ENCODE measurements around the gene CRABP1.

Gene CRABP1

DNA sequence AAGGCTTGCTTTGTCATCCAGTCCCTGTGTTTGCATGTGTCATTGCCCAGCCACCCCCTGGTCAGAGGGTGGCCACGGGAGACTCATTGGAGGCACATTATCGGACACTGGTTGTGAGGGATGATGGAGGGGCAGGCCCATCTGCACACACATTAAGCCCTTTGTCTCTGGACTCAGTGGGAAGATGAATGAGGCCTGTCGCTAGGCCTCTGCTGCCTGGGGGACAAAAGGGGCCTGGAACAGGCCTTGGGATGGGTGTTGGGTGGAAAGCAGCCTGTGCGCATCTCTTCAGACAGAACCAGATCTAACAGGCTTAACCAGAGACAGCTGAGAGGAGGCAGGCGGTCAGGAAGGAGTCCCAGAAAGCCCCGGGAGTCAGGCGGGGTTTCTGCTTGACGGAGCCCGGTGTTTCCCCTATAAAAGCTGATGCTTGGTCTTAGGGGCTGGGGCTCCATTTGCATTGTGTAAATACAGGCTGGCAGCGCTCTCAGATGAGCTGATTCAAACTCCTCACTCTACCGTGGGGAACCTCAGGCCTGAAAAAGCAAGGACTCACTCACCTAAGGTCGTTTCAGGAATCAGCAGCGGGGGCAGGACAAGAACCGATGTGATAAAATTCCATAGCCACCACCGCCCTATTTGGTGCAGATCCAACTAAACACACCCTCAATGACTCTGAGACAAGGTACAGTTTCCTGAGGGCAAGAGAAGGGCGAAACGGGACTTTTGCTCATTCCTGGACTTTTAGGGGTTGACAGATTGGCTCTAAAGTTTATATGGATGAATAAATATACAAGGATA is 23.7 kb upstream of the CRABP1 start:
- in situ Hi-C loops (cut with MboI; ENCODE audit: low sequenced_read_pairs), result no loop called here

DNA sequence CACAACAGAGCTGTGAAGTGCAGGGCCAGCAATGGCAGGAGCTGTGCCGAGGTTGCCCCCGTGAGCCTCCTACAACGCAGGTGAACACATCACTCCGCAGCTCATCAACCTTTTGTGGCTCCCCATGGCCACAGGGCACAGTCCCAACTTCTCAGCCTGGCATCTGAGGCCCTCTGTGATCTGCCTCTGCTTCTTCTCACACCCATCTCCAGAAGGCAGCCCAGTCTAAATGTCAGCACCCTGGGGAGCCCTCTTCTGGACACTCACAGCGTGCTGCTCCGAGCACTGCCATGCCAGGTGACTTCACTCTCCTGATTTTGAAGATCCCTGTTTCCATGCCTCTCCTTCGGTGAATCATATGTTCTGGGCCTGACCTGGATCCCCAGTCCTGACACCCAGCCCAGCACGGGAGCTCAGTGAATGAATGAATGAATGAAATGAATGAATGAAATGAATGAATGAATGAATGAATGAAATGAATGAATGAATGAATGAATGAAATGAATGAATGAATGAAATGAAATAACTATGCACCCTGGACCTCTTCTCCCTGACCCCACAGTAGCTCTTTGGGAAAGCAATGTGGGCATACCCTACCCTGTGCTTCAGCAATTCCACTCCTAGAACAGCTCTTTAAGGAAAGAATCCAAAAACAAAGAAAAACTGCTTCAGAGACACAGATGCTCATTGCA is 22.9 kb upstream of the CRABP1 start:
- in situ Hi-C loops (cut with MboI; ENCODE audit: low sequenced_read_pairs), result no loop called here

DNA sequence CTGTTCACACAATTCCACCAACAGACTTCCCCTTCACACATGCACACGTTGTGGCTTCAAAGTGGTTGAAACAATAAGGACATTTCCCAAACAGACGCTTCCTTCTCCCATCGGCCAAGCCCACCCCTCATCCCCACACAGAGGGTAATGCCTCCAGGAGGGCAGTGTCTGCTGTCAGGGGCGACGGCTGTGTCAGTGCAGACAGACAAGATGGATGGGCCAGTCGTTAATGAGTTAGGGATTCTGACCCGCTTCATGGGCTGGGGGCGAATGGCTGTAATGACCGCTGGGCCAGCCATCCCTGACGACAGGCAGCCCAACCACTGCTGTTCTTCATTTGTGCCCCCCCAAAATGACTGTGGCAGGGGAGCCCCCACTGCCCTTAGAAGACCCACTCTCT is 20.6 kb upstream of the CRABP1 start:
- in situ Hi-C loops (cut with MboI; ENCODE audit: low sequenced_read_pairs), result no loop called here

DNA sequence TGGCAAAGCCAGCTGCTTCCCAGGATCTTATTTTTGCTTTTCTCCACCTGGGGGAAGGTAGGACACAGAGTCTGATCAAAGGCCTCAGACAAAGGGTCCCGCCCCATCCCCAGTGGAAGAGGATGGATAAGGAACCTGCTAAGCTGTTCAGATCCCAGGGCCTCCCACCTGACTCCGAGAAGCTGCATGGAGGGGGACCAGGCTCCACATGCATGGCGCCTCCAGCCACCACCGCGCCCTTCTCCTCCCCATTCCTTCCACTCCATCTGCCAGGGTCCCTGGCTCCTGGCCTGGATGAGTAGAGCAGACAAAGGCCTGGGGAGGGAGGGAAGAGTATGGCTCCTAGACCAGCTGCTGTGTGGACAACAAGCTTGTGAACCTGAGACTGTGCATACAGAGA is 20.0 kb upstream of the CRABP1 start:
- in situ Hi-C loops (cut with MboI; ENCODE audit: low sequenced_read_pairs), result no loop called here

DNA sequence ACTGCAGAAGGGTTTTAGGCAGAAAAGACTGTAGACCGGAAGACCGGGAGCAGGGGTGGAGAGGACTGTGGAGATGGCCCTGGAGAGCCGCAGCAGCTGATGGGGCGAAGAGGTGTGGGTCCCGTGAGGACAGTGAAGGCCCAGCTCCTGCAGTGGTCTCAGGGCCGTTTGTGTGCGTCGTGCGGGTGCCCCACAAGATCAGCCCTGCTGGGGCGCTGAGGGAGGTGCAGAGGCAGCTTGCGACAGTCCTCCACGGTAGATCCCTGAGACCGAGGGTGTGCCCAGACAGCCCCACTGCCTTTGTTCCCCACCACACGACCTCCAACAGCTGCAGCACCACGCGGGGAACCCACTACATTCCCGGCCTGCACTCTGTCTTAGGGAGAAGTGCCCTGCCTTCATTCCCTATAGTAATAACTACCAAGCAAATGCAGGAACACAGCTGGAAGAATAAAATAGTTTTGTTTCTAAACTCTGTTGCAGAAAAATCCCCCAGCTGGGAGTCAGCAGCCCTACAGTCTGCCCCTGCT is 19.0 kb upstream of the CRABP1 start:
- in situ Hi-C loops (cut with MboI; ENCODE audit: low sequenced_read_pairs), result no loop called here

DNA sequence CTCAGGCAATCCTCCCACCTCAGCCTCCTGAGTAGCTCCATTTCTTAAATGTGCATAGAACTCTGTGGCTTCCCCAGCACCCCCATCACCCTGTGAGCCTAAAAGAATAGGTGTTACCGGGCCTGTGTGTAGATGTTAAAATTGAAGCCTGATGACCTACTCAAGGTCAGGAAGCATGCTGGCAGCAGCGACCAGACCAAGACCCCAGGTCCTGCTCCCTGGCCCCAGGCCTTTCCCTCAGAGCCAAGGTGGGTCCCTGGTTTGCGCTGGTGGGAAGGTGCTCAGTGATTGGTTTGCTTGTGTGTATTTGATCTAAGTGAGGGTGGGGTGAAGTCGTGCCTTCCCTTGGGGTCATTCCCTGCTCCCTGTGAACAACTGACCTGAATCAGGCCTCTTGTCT is 18.4 kb upstream of the CRABP1 start:
- in situ Hi-C loops (cut with MboI; ENCODE audit: low sequenced_read_pairs), result no loop called here

DNA sequence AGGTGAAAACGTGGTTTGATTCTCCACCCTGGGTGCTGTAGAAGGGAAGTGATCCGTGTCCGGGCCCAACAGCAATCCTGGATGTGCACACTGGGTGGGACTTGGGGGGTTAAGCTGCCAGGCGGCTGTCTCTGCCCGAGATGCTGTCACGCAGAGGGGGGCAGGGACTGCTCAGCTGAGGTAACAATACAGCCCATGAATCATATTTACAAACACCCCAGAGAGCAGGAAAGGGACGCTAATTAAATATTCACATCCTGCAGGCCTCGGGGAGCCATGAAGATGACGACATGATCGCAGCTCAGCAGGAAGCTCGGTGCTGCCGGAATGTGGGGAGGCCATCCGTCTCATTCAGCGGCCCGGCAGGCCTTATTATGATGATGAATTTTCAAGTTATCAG is 17.9 kb upstream of the CRABP1 start:
- in situ Hi-C loops (cut with MboI; ENCODE audit: low sequenced_read_pairs), result no loop called here

DNA sequence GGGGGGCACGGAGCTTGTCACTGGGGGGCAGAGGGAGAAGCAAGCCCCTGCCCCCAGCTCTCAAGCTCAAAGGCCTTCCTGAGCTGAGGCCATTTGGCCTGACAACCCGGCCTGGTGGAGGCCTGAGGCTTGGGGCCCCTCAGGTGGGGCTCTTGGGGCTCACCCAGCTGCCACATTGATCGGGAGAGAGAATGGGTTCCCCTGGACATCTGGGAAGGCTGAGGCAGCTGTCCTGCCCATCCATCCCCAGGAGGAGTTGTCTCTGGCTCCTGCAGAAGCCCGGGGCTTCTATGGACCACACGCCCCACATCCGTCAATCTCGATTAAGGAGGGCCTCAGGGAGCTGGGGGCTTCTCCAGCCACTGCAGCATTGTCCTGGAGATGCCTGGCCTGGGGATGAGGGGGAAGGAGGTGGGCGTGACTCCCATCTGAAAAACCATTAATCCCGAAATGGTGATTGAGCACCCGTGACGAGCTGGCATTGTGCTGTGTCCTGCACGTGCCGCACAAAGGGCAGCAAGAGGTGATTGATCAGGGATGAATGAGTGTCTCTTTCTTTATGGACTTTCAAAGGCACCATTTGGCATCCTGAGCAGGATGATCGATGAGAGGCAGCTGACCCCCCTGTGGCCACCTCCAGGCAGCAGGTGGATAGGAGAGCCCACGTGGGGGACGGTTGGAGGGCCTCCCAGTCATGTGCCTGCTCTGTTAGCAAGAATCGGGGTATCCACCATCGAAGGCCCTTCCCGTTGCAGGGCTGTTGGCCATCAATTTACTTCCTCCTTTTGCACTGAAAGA is 17.2 kb upstream of the CRABP1 start:
- in situ Hi-C loops (cut with MboI; ENCODE audit: low sequenced_read_pairs), result no loop called here

DNA sequence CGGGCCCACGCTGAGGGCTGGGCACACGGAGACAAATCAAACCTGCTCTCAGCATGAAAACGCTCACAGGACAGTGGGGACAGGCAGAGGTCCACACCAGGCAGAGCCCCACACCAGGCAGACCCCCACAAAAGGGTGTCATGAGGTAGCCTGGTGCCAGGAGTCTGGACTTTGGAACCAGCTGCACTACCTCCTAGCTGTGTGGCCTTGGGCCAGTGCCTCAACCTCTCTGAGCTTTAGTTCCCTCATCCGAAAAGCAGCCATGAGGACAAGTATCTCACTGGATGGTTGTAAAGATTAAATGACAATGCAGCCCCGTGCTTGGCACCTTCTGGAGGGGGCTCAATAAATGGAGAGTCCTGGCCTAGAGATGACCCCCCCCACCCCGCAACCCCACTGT is 16.5 kb upstream of the CRABP1 start:
- in situ Hi-C loops (cut with MboI; ENCODE audit: low sequenced_read_pairs), result no loop called here

DNA sequence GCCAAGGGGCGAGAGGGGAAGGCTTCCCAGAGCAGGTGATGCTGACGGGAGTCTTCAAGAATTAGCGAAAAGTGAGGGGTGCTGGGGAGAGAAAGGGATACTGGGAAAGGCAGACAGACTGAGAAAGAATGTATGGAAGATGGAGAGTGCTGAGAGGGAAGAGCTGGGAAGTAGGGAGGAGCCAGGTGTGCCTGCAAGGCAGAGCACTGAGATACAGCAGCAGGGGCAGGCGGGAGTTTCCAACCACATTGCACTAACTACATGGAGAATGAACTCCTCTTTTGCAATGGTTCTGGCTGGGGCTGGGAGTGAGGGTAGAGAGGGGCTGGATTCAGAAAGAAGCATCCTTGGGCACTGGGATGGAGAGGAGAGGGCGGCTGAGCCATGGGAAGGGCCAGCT is 16.0 kb upstream of the CRABP1 start:
- in situ Hi-C loops (cut with MboI; ENCODE audit: low sequenced_read_pairs), result no loop called here

DNA sequence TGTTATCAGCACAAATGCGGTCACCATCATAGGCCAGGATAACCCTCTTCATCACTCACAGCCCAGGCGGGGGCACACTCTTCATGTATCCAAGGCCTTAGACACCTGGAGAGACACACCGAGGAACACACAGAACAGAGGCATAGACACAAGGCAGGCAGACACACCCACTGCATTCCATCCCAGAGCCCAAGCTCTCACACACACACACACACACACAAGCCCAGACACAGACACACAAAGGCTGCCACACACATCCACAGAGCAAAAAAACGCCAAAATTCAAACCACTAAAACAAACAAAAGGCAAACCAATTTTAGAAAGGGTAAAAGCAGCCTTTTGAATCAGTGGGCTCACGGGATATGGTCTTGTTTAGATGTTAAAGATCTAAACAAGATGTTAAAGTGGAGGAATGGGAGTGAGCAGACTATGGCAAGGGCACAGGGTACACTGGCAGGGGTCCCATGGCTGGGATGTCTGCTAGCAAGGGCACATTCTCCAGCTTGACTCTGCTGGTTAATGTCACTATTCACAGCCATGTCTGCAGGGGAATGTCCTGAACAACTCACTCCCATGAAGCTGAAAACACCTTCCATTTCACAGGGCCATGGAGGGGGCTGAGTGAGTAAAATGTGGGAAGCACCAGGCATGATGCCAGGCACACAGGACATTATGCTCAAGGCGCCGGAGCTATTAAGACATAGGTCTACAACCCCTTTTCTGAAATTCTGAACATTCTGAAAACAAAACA is 14.9 kb upstream of the CRABP1 start:
- in situ Hi-C loops (cut with MboI; ENCODE audit: low sequenced_read_pairs), result no loop called here

DNA sequence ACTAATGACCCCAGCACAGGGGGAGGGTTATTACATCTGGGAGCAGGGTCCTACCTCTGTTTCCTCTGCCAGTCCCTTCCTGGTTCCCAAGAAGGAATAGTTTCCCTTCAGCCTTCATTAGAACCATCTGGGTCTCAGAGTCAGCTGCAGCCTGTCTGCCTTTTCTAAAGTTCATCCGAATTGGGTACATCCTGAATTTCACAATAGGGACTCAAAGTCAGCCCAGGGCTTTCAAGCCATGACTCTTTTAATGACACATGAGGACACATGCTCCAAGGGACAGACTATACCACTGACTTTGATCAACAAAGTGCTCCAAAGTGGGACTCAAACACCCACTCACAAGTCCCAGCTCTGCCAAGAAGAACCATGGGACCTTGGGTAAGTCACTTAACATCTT is 12.7 kb upstream of the CRABP1 start:
- in situ Hi-C loops (cut with MboI; ENCODE audit: low sequenced_read_pairs), result no loop called here

DNA sequence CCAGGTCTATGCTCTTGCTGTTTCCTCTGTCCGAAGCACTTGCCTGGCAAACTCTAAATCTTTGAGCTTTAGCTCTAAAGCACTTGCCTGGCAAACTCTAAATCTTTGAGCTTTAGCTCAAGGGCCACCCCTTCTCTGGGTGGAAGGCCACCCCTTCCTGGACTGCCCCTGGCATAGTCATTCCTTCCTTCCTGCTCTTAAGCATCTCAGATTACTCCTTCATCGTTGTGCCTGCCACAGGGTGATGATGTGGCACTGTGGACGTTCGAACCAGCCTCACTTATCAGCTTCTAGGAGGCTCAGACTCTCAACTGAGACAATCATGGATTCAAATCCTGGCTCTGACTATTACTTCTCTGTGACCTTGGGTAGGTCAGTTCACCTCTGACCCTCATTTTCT is 10.5 kb upstream of the CRABP1 start:
- in situ Hi-C loops (cut with MboI; ENCODE audit: low sequenced_read_pairs), result no loop called here

DNA sequence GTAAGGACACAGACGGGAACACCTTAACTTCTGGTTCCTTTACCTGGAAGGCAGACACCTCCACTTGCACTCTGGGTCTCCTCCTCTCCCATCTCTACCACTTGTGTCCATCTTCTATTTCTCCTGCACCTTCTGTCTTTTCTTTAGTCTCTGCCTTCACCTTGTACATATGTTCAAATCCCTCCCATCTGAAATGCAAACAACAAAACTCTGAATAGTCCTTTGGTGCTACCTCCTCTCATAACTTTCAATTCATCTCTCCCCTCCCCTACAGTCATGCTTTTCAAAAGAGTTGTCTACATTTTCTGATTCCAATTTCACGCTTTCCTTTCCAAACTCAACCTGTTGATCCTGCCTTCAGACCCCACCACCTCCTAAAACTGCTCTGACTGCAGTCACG is 5.3 kb upstream of the CRABP1 start:
- in situ Hi-C loops (cut with MboI; ENCODE audit: low sequenced_read_pairs), result no loop called here

DNA sequence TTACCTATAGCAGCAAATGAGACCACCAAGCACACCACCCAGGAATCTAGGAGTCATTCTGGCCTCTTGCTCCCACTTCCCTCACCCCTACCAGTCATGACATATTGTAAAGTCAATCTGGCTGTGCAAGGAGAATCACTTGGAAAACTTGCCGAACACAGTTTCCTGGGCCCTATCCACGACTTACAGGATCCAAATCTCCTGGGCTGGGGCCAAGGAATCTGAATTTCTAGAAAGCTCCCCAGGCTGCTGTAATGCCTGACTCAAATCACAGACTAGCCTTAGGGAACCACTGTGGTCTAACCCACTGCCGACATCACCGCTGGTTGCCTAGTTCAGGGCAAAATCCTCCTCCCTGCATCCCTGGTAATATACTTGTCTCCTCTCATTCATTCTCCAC is 4.2 kb upstream of the CRABP1 start:
- in situ Hi-C loops (cut with MboI; ENCODE audit: low sequenced_read_pairs), result no loop called here

DNA sequence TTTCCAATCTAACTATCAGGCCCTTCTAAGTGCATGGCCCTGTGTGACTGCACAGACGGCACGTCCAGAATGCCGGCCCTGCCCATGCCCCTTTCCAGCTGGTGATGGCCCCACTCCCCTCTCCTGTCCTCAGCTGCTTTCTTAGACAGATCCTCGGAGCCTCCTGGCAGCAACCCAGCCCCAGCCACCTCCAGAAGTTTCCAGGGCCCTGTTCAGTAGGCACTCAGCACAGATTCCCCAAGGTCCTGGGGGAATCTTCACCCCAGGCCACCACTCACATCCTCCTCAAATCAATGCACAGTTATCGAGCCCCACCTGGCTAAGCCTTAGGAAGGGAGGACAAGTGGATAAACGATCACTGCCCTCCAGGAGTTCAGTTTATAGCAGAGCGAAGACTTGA is 1.4 kb upstream of the CRABP1 start:
- in situ Hi-C loops (cut with MboI; ENCODE audit: low sequenced_read_pairs), result no loop called here

DNA sequence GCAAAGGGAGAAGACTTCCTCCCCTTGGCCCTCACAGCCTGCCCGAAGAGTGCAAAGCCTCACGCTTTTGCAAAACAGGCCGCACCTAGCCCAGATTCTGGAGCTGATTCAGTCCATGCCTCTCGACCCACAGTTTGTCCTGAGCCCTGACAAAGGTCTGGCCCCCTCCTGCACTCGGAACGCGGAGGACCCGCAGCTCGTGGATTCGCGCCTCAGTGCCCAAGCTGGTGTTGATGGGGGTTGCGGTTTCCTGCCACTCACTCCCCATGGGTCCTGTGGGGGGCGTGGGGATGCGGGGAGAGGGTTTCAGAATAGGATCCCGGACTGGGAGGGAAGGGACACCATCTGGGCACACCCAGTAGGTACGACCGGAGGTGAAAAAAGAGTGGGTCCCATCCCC is 594 bp upstream of the CRABP1 start:
- in situ Hi-C loops (cut with MboI; ENCODE audit: low sequenced_read_pairs), result no loop called here

DNA sequence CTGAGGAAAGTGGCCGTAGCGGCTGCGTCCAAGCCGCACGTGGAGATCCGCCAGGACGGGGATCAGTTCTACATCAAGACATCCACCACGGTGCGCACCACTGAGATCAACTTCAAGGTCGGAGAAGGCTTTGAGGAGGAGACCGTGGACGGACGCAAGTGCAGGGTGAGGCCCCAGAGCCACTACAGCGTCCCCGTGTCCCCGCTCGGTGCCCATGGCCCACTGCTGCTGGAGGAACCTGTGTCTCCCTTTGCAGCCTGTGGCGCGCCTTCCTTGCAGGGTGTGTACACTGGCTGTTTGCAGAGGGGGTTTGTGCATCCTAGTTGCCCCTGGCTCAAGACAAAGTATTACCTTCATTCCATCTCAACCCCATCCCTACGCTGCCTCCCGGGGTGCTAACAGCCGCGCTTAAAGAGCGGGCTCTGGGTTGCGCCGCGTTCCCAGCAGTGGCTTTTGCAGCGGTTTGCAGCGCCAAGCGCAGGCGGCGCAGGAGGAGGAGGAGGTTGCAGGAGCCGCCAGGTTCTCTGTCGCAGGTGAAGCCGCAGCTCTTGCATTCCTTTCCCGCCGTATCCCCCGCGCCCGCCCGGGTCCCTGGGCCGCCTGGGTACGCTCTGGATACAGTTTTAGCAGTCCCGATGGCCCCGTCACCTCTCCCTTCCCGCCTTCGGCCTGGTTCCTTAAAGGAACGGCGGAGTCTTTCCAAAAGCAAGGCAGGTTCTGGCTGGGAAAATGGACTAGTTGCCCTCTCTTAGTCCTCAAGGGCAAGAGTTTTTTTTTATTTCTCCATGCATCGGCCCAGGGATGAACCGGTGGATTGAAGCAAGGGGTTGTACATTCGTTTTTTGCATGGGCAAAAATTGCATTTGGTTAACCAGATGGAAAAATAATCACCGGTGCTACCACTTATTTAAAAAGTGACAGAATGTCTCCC is 1.2 kb downstream of the CRABP1 start:
- in situ Hi-C loops (cut with MboI; ENCODE audit: low sequenced_read_pairs), result no loop called here

DNA sequence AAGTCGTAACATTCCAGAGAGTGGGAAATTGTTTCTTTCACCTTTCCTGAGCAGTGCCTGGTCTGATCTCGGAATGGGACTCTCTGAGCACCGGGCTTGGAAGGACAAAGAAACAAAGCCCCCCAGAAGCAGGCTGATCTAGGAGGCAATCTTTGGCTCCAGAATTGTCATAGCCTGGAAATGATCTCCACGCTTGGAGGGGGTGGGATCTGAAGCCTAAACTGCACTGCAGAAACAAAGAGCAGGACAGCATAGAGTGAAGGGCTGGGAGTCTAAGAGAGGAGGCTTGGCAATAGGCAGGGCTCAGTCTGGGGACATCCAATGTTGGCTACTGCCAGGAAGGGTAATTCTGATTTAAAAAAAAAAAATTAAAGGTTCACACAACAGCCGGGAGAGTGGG is 1.9 kb downstream of the CRABP1 start:
- in situ Hi-C loops (cut with MboI; ENCODE audit: low sequenced_read_pairs), result no loop called here

Data from HL-60/S4 treated with phorbol 12-myristate 13-acetate at 8.2 ng/mL for 4 days and 3 days (cell line).